H1 (cell line): Measurements from ENCODE around the gene NHS. TPM values are rescaled to one million over a fixed set of nuclear protein-coding genes. Genes with fewer than 3 reads are reported as not detected.

Experiments
- BCL11A ChIP-seq, 2 experiments: IDR thresholded peaks; one replicate each; pipeline ENCODE4 v1.6.1; 2011; ENCODE audit warnings: low read depth in 2 of 2, low read length in 2 of 2, mild to moderate bottlenecking in 2 of 2
- JUN ChIP-seq: IDR thresholded peaks from 2 replicates; pipeline ENCODE4 v1.6.1; 2011; ENCODE audit warnings: low read depth, mild to moderate bottlenecking, improper control_type of control experiment, low read length
- KDM4A ChIP-seq: IDR thresholded peaks from one replicate; pipeline ENCODE4 v1.7.1; 2012; ENCODE audit warnings: low read depth, mild to moderate bottlenecking, moderate library complexity, low read length, inconsistent platforms; ENCODE audit not compliant: severe bottlenecking
- SIN3A ChIP-seq, 2 experiments: IDR thresholded peaks in 1 of 2; conservative IDR thresholded peaks in 1 of 2; 2 replicates each; pipeline ENCODE4 v1.6.1; 2011 to 2012; ENCODE audit warnings: low read length in 2 of 2, improper control_type of control experiment in 1 of 2, low read depth in 1 of 2, mild to moderate bottlenecking in 1 of 2
- TBP ChIP-seq: IDR thresholded peaks from 2 replicates; pipeline ENCODE4 v1.6.1; 2011; ENCODE audit warnings: low read depth, low read length, improper control_type of control experiment
- YY1 ChIP-seq: IDR thresholded peaks from 2 replicates; pipeline ENCODE4 v1.6.1; 2011; ENCODE audit warnings: low read depth, mild to moderate bottlenecking, low read length
- polyA plus RNA-seq, 7 experiments: library from polyadenylated mRNA; depleted of rRNA in 3 of 7; stranded (reverse) in 5 of 7; unstranded in 2 of 7; fragments of >200 nt in 5 of 7; fragments of 200-250 nt in 2 of 7; gene quantifications; 1 replicate in 5 of 7; 2 replicates in 1 of 7; 4 replicates in 1 of 7; pipeline versions ENCODE4 v1.2.1 to v1.2.3, GENCODE V29; 2011 to 2013; ENCODE audit warnings: missing spikeins in 2 of 7, mixed read lengths in 2 of 7
- total RNA-seq: library from RNA; stranded (reverse); fragmentation: NEBNext Ultra II Directional; extraction: Animal tissue kit (Norgen Biotek cat#: 25700); gene quantifications from 2 replicates; pipeline ENCODE4 v1.2.1, GENCODE V29; 2021
- TF ChIP-seq, protein P1 (sequence below): fragments of 300-600 bp; sonication (generic); IDR thresholded peaks from 2 replicates; pipeline ENCODE4 v1.7.1; 2012; ENCODE audit warnings: low read length, moderate library complexity, mild to moderate bottlenecking, inconsistent platforms; ENCODE audit not compliant: insufficient replicate concordance
- TF ChIP-seq, protein P2 (sequence below), 3 experiments: IDR thresholded peaks; 1 replicate in 2 of 3; 2 replicates in 1 of 3; pipeline versions ENCODE4 v1.5.1 to v1.6.1; 2011; ENCODE audit warnings: low read length in 3 of 3, mild to moderate bottlenecking in 3 of 3, inconsistent platforms in 2 of 3, low read depth in 1 of 3, moderate library complexity in 1 of 3; ENCODE audit not compliant: insufficient read depth in 1 of 3; ENCODE audit errors: control extremely low read depth in 1 of 3

The NHS gene
- total and polyA plus RNA-seq, 2 of the 8 experiments (the other 6 are each of a cell fraction or from before 2014, with no cell fraction given) = 2.2 to 6.7 TPM

DNA sequence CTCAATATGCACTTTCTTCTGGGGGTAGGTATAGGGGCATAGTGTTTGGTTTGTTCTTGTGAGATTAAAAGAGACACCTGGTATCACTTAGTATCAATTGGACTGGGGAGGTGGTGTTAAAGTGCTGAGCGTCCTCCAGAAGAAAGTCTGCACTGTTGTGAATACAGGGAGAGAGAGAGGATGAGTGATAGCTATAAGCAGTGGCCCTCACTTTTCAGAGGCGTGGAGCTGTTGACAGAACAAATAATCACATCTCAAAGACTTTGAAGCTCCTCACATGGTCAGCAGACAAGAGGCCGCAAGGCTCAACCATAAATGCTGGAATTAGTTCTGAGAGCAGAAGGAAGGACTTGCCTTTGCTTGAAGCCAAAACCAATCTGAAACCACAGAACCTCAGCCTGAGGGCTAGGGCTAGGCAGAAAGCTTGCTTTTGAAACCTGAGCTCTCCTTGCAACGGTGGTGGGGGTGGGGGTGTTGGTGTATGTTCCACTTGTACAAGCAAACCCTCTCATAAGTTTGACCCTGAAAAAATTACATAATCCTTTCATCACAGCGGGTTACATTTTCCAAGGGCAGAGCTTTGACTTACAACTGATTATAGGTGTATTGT is 239.1 kb downstream of the NHS start (continued):
- TF ChIP-seq, protein P1, sequence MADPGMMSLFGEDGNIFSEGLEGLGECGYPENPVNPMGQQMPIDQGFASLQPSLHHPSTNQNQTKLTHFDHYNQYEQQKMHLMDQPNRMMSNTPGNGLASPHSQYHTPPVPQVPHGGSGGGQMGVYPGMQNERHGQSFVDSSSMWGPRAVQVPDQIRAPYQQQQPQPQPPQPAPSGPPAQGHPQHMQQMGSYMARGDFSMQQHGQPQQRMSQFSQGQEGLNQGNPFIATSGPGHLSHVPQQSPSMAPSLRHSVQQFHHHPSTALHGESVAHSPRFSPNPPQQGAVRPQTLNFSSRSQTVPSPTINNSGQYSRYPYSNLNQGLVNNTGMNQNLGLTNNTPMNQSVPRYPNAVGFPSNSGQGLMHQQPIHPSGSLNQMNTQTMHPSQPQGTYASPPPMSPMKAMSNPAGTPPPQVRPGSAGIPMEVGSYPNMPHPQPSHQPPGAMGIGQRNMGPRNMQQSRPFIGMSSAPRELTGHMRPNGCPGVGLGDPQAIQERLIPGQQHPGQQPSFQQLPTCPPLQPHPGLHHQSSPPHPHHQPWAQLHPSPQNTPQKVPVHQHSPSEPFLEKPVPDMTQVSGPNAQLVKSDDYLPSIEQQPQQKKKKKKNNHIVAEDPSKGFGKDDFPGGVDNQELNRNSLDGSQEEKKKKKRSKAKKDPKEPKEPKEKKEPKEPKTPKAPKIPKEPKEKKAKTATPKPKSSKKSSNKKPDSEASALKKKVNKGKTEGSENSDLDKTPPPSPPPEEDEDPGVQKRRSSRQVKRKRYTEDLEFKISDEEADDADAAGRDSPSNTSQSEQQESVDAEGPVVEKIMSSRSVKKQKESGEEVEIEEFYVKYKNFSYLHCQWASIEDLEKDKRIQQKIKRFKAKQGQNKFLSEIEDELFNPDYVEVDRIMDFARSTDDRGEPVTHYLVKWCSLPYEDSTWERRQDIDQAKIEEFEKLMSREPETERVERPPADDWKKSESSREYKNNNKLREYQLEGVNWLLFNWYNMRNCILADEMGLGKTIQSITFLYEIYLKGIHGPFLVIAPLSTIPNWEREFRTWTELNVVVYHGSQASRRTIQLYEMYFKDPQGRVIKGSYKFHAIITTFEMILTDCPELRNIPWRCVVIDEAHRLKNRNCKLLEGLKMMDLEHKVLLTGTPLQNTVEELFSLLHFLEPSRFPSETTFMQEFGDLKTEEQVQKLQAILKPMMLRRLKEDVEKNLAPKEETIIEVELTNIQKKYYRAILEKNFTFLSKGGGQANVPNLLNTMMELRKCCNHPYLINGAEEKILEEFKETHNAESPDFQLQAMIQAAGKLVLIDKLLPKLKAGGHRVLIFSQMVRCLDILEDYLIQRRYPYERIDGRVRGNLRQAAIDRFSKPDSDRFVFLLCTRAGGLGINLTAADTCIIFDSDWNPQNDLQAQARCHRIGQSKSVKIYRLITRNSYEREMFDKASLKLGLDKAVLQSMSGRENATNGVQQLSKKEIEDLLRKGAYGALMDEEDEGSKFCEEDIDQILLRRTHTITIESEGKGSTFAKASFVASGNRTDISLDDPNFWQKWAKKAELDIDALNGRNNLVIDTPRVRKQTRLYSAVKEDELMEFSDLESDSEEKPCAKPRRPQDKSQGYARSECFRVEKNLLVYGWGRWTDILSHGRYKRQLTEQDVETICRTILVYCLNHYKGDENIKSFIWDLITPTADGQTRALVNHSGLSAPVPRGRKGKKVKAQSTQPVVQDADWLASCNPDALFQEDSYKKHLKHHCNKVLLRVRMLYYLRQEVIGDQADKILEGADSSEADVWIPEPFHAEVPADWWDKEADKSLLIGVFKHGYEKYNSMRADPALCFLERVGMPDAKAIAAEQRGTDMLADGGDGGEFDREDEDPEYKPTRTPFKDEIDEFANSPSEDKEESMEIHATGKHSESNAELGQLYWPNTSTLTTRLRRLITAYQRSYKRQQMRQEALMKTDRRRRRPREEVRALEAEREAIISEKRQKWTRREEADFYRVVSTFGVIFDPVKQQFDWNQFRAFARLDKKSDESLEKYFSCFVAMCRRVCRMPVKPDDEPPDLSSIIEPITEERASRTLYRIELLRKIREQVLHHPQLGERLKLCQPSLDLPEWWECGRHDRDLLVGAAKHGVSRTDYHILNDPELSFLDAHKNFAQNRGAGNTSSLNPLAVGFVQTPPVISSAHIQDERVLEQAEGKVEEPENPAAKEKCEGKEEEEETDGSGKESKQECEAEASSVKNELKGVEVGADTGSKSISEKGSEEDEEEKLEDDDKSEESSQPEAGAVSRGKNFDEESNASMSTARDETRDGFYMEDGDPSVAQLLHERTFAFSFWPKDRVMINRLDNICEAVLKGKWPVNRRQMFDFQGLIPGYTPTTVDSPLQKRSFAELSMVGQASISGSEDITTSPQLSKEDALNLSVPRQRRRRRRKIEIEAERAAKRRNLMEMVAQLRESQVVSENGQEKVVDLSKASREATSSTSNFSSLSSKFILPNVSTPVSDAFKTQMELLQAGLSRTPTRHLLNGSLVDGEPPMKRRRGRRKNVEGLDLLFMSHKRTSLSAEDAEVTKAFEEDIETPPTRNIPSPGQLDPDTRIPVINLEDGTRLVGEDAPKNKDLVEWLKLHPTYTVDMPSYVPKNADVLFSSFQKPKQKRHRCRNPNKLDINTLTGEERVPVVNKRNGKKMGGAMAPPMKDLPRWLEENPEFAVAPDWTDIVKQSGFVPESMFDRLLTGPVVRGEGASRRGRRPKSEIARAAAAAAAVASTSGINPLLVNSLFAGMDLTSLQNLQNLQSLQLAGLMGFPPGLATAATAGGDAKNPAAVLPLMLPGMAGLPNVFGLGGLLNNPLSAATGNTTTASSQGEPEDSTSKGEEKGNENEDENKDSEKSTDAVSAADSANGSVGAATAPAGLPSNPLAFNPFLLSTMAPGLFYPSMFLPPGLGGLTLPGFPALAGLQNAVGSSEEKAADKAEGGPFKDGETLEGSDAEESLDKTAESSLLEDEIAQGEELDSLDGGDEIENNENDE = no peak
- TF ChIP-seq TBP (no peak), BCL11A (IDR thresholded peaks at IDR 0.05; ENCODE audit: low read depth in 2 of 2, low read length in 2 of 2) (no peak), KDM4A (no peak), YY1 (no peak), SIN3A (conservative IDR thresholded peaks at IDR 0.05 in 1 of 2, IDR thresholded peaks at IDR 0.05 in 1 of 2; ENCODE audit: low read depth in 1 of 2, low read length in 2 of 2) (no peak), JUN (no peak)
- TF ChIP-seq, protein P2, sequence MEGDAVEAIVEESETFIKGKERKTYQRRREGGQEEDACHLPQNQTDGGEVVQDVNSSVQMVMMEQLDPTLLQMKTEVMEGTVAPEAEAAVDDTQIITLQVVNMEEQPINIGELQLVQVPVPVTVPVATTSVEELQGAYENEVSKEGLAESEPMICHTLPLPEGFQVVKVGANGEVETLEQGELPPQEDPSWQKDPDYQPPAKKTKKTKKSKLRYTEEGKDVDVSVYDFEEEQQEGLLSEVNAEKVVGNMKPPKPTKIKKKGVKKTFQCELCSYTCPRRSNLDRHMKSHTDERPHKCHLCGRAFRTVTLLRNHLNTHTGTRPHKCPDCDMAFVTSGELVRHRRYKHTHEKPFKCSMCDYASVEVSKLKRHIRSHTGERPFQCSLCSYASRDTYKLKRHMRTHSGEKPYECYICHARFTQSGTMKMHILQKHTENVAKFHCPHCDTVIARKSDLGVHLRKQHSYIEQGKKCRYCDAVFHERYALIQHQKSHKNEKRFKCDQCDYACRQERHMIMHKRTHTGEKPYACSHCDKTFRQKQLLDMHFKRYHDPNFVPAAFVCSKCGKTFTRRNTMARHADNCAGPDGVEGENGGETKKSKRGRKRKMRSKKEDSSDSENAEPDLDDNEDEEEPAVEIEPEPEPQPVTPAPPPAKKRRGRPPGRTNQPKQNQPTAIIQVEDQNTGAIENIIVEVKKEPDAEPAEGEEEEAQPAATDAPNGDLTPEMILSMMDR (IDR thresholded peaks at IDR 0.05; ENCODE audit: control extremely low read depth in 1 of 3, insufficient read depth in 1 of 3, low read depth in 1 of 3, low read length in 3 of 3) = no peak
